ENCODE results near the gene RBM47. TPM values are rescaled to one million over a fixed set of nuclear protein-coding genes. Genes with fewer than 3 reads are reported as not detected.

RBM47 gene
- total RNA-seq, 1 experiment from 2014 or later = 0.28 TPM

DNA sequence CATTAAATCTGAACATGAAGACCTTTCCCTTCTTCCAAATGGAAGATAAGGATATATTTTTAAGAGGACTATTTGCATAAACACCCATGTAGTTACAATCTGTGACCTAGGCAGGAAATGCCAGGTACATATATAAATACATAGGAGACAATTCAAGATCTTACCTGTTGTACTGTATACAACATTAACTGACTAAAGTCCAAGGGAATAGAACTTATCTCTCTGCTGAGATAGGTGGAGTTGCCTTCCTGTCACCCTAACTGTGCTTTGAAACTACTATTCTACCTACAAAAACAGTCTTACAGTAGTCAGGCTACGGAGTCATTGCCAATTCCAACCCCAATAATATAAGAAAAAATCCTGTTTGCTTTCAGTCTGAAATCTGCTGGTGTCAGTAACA is 188.2 kb downstream of the RBM47 start:
- ChIA-PET CTCF (no interaction called here), POLR2A (ENCODE audit: low non-redundant PET) (no interaction called here)
- H3K27ac ChIP-seq (ENCODE audit: low read depth, low read length, poor library complexity, severe bottlenecking) = no peak overlapping the region
- no peak overlapping the region for H3K4me3 ChIP-seq (ENCODE audit: low read depth, low read length, poor library complexity, severe bottlenecking)
- H3K9me3 ChIP-seq (ENCODE audit: low read depth, low read length, poor library complexity, severe bottlenecking) = no peaks in the 10 kb centered on the region
- TF ChIP-seq CTCF (conservative IDR thresholded peaks at IDR 0.05; ENCODE audit: low read depth, low read length) = no peak
- TF ChIP-seq EZH2 (IDR thresholded peaks at IDR 0.05; ENCODE audit: borderline replicate concordance, low read depth, low read length, poor library complexity, severe bottlenecking) = no peak
- no peak for DNase-seq (ENCODE audit: low spot score)
- H3K36me3 ChIP-seq (ENCODE audit: insufficient read depth, low read length, poor library complexity, severe bottlenecking) = no peaks in the 10 kb centered on the region
- no TSS peak for BruUV-seq (replicated peaks)
- H3K4me1 ChIP-seq (ENCODE audit: insufficient read depth, low read length, poor library complexity, severe bottlenecking) = no peaks in the 10 kb centered on the region
- intact Hi-C loops (cut with micrococcal nuclease; ENCODE audit: unreplicated experiment) = no loop called here
- H3K27me3 ChIP-seq (replicated peaks; ENCODE audit: insufficient read depth, low read depth, low read length, poor library complexity) = no peaks in the 10 kb centered on the region

DNA sequence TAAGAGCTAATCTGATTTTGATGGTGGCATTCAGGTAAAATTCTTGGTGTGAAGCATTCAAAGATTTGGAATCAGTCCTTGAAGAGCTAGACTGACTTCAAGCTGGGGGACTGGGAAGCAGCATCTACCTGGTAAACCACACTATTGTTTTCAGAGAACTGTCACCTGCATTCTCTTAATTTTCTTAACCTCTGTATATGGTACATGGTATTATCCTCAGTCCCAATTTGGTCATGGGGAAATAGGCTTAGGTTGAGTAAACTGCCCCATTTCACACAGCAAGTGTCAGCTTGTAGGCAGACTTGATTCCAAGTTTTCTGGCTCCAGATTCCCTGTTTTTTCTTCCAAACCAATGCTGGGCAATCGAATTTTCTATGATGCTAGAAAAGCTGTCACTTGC is 190.1 kb downstream of the RBM47 start:
- TF ChIP-seq CTCF (conservative IDR thresholded peaks at IDR 0.05; ENCODE audit: low read depth, low read length) (no peak), EZH2 (IDR thresholded peaks at IDR 0.05; ENCODE audit: borderline replicate concordance, low read depth, low read length, poor library complexity, severe bottlenecking) (no peak)
- Histone ChIP-seq H3K4me3 (ENCODE audit: low read depth, low read length, poor library complexity, severe bottlenecking) (no peak overlapping the region), H3K36me3 (ENCODE audit: insufficient read depth, low read length, poor library complexity, severe bottlenecking) (no peaks in the 10 kb centered on the region), H3K9me3 (ENCODE audit: low read depth, low read length, poor library complexity, severe bottlenecking) (no peaks in the 10 kb centered on the region), H3K27me3 (replicated peaks; ENCODE audit: insufficient read depth, low read depth, low read length, poor library complexity) (no peaks in the 10 kb centered on the region), H3K27ac (ENCODE audit: low read depth, low read length, poor library complexity, severe bottlenecking) (no peak overlapping the region), H3K4me1 (ENCODE audit: insufficient read depth, low read length, poor library complexity, severe bottlenecking) (no peaks in the 10 kb centered on the region)
- intact Hi-C loops (cut with micrococcal nuclease; ENCODE audit: unreplicated experiment) = no loop called here
- ChIA-PET CTCF (no interaction called here), POLR2A (ENCODE audit: low non-redundant PET) (no interaction called here)
- no peak for DNase-seq (ENCODE audit: low spot score)
- no TSS peak for BruUV-seq (replicated peaks)

GRCh38 chr4:40438384-40439026 is 191.2 kb downstream of the RBM47 start:
- Histone ChIP-seq H3K27me3 (replicated peaks; ENCODE audit: insufficient read depth, low read depth, low read length, poor library complexity) (no peaks in the 10 kb centered on the region), H3K27ac (ENCODE audit: low read depth, low read length, poor library complexity, severe bottlenecking) (no peak overlapping the region), H3K36me3 (ENCODE audit: insufficient read depth, low read length, poor library complexity, severe bottlenecking) (no peaks in the 10 kb centered on the region), H3K4me1 (ENCODE audit: insufficient read depth, low read length, poor library complexity, severe bottlenecking) (no peaks in the 10 kb centered on the region), H3K9me3 (ENCODE audit: low read depth, low read length, poor library complexity, severe bottlenecking) (no peaks in the 10 kb centered on the region), H3K4me3 (ENCODE audit: low read depth, low read length, poor library complexity, severe bottlenecking) (no peak overlapping the region)
- intact Hi-C loops (cut with micrococcal nuclease; ENCODE audit: unreplicated experiment) = no loop called here
- POLR2A ChIA-PET (ENCODE audit: low non-redundant PET) = no interaction called here
- BruUV-seq (replicated peaks) = no TSS peak
- no peak for DNase-seq (ENCODE audit: low spot score)
- CTCF ChIA-PET = no interaction called here
- no peak for TF ChIP-seq EZH2 (IDR thresholded peaks at IDR 0.05; ENCODE audit: borderline replicate concordance, low read depth, low read length, poor library complexity, severe bottlenecking)
- TF ChIP-seq CTCF (conservative IDR thresholded peaks at IDR 0.05; ENCODE audit: low read depth, low read length) = no peak
